HG03442 (cell line): Measurements from ENCODE around the gene FILIP1L.

Source experiments
- ATAC-seq: cut with Tn5 transposase; IDR thresholded peaks from one replicate; pipeline ENCODE4 v1.9.1; 2021; ENCODE audit warnings: mild to moderate bottlenecking, moderate library complexity; ENCODE audit not compliant: unreplicated experiment

FILIP1L gene

GRCh38 chr3:99929745-99930139 is 184.6 kb downstream of the FILIP1L start:
- ATAC-seq = no peak

- no peak for ATAC-seq
These were observed 185.2 kb downstream of the FILIP1L start for GRCh38 chr3:99928771-99929744.

GRCh38 chr3:99927671-99928457 is 186.4 kb downstream of the FILIP1L start:
- ATAC-seq = no peak

- no peak for ATAC-seq
These were observed 188.6 kb downstream of the FILIP1L start for GRCh38 chr3:99925584-99926230.

GRCh38 chr3:99923873-99924272 is 190.4 kb downstream of the FILIP1L start:
- ATAC-seq = no peak

- ATAC-seq = no peak
These were observed 192.3 kb downstream of the FILIP1L start for GRCh38 chr3:99921986-99922385.

GRCh38 chr3:99921377-99921695 is 193.0 kb downstream of the FILIP1L start:
- no peak for ATAC-seq

GRCh38 chr3:99920481-99921376 is 193.6 kb downstream of the FILIP1L start:
- ATAC-seq = no peak

- no peak for ATAC-seq
These were observed 194.6 kb downstream of the FILIP1L start for GRCh38 chr3:99919694-99920093.

- no peak for ATAC-seq
These were observed 195.6 kb downstream of the FILIP1L start for GRCh38 chr3:99918715-99919114.

GRCh38 chr3:99915906-99916432 is 198.3 kb downstream of the FILIP1L start:
- no peak for ATAC-seq

GRCh38 chr3:99911433-99911832 is 202.9 kb downstream of the FILIP1L start:
- no peak for ATAC-seq

GRCh38 chr3:99910752-99911290 is 203.5 kb downstream of the FILIP1L start:
- ATAC-seq = no peak

- no peak for ATAC-seq
These were observed 204.4 kb downstream of the FILIP1L start for GRCh38 chr3:99909714-99910495.

GRCh38 chr3:99907959-99908544 is 206.2 kb downstream of the FILIP1L start:
- ATAC-seq = no peak

- no peak for ATAC-seq
These were observed 210.4 kb downstream of the FILIP1L start for GRCh38 chr3:99903869-99904268.

GRCh38 chr3:99902091-99902490 is 212.2 kb downstream of the FILIP1L start:
- ATAC-seq = no peak

GRCh38 chr3:99901200-99901926 is 212.9 kb downstream of the FILIP1L start:
- no peak for ATAC-seq
